ENCODE data around the gene GAB4. TPM values are rescaled to one million over a fixed set of nuclear protein-coding genes. Genes with fewer than 3 reads are reported as not detected.
"Not testable (repeated sequence)": the region's sequence is repeated elsewhere in the genome, so short reads cannot be mapped to it uniquely, and the experiment has no call there.

GAB4 gene
- total RNA-seq, 4 donors from 2014 or later, result not detected

- DNase-seq (ENCODE audit: low spot score), result no peak
- TF ChIP-seq CTCF (IDR thresholded peaks at IDR 0.05), result no peak
Measured at GRCh38 chr22:16915701-16916100, 92.3 kb downstream of the GAB4 start.

GRCh38 chr22:16914911-16915310 lies 93.1 kb downstream of the GAB4 start:
- not testable (repeated sequence) for DNase-seq (ENCODE audit: low spot score); ATAC-seq (ENCODE audit: low FRiP score)

More at GRCh38 chr22:16915701-16916100, 92.3 kb downstream of the GAB4 start:
- ATAC-seq (ENCODE audit: low FRiP score), result no peak

GRCh38 chr22:16914006-16914405 lies 94.0 kb downstream of the GAB4 start:
- TF ChIP-seq CTCF (IDR thresholded peaks at IDR 0.05), result no peak
- ATAC-seq (ENCODE audit: low FRiP score) (no peak), DNase-seq (ENCODE audit: low spot score) (no peak)

- no peak for ATAC-seq (ENCODE audit: low FRiP score)
- no peak for DNase-seq (ENCODE audit: low spot score)
- no peak for TF ChIP-seq CTCF (IDR thresholded peaks at IDR 0.05)
Measured at GRCh38 chr22:16912281-16912680, 95.7 kb downstream of the GAB4 start.

Other genes with a start within 250 kb of the GAB4 start
- not detected for gene XKR3, start 182.8 kb downstream of the GAB4 start, total RNA-seq
- gene IL17RA, start 76.8 kb upstream of the GAB4 start, total RNA-seq, result 10 to 100 TPM; 23.7 to 48.4 (median 31.0) TPM
- 1 to 10 TPM in 2 of 4 donors, under 1 TPM in 2; 0.46 to 1.4 (median 0.94) TPM for gene TMEM121B, start 113.1 kb upstream of the GAB4 start, total RNA-seq
- 10 to 100 TPM; 32.9 to 60.7 (median 36.7) TPM for gene HDHD5, start 151.1 kb upstream of the GAB4 start, total RNA-seq
- gene ADA2, start 211.2 kb upstream of the GAB4 start, total RNA-seq, result 10 to 100 TPM; 11.6 to 40.1 (median 16.3) TPM

Data from omental fat pad (tissue), 4 donors.